ENCODE results near the gene PCBD2.

PCBD2 gene

DNA sequence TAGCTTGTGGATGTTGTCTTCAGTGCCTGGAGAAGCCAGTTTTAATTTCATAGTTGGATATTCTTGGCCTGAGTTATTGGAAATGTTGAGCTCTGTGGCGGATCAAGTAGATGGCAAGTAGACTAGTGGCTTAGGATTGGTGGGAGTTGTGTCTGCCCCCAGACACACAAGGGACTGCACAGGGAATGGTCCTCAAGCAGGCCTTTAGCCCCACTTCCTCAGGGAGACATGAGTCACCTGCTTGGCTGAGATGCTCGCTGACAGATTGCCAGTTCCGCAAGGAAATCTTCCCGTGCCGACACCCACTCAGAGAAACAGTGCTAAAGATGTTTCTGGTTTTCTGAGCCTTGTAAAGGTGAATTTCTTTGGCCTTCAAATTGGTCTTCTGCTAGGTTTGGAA is 44.0 kb downstream of the PCBD2 start:
- Histone ChIP-seq H2AFZ (ENCODE audit: low read depth, low read length, severe bottlenecking) (no peak overlapping the region), H3K4me3 (ENCODE audit: insufficient read depth, low read length, poor library complexity, severe bottlenecking) (no peak overlapping the region), H4K20me1 (ENCODE audit: low read depth, low read length) (no peaks in the 10 kb centered on the region), H3K9me2 (replicated peaks; ENCODE audit: insufficient read depth, low read length) (no peaks in the 10 kb centered on the region), H3K9ac (ENCODE audit: low read length) (no peak overlapping the region), H3K27me3 (ENCODE audit: low read length) (no peaks in the 10 kb centered on the region), H3K9me3 (ENCODE audit: insufficient read depth, low read length) (peaks cover 1% of the 10 kb centered on the region; the same call in 1 of the 2 replicates), H3K36me3 (ENCODE audit: low read length) (no peaks in the 10 kb centered on the region), H3K79me2 (ENCODE audit: insufficient read depth, low read length) (no peaks in the 10 kb centered on the region), H3K27ac (ENCODE audit: low read depth, low read length) (no peak overlapping the region), H3K4me2 (ENCODE audit: low read depth, low read length, poor library complexity, severe bottlenecking) (no peak overlapping the region), H3F3A (ENCODE audit: insufficient read depth) (no peaks in the 10 kb centered on the region)
- TF ChIP-seq, protein P1, sequence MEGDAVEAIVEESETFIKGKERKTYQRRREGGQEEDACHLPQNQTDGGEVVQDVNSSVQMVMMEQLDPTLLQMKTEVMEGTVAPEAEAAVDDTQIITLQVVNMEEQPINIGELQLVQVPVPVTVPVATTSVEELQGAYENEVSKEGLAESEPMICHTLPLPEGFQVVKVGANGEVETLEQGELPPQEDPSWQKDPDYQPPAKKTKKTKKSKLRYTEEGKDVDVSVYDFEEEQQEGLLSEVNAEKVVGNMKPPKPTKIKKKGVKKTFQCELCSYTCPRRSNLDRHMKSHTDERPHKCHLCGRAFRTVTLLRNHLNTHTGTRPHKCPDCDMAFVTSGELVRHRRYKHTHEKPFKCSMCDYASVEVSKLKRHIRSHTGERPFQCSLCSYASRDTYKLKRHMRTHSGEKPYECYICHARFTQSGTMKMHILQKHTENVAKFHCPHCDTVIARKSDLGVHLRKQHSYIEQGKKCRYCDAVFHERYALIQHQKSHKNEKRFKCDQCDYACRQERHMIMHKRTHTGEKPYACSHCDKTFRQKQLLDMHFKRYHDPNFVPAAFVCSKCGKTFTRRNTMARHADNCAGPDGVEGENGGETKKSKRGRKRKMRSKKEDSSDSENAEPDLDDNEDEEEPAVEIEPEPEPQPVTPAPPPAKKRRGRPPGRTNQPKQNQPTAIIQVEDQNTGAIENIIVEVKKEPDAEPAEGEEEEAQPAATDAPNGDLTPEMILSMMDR (IDR thresholded peaks at IDR 0.05; ENCODE audit: insufficient read depth, low read length, poor library complexity, severe bottlenecking) = no peak
- no peak for TF ChIP-seq EZH2phosphoT487 (conservative IDR thresholded peaks at IDR 0.05; ENCODE audit: low read length)

DNA sequence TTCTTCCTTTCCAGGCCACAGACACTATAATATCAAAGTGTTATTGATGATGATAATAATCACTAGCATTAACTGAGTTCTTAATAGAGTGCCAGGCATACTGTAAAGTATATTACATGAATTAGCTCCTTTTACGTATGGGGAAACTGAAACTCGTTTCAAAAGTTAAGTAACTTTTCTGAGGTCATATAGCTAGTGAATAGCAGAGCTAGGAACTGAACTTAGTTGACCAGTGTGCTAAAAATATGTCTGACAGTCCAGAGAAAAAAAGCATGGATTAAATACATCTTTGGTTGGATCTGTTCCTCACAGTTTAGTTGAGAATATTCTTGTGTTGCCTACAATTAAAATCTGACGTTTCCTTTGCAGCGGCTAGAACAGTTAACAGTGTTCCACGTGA is 44.4 kb downstream of the PCBD2 start:
- Histone ChIP-seq H3K36me3 (ENCODE audit: low read length) (no peaks in the 10 kb centered on the region), H3K79me2 (ENCODE audit: insufficient read depth, low read length) (no peaks in the 10 kb centered on the region), H3F3A (ENCODE audit: insufficient read depth) (no peaks in the 10 kb centered on the region), H3K9me2 (replicated peaks; ENCODE audit: insufficient read depth, low read length) (no peaks in the 10 kb centered on the region), H3K9ac (ENCODE audit: low read length) (no peak overlapping the region), H3K4me2 (ENCODE audit: low read depth, low read length, poor library complexity, severe bottlenecking) (no peak overlapping the region), H3K4me3 (ENCODE audit: insufficient read depth, low read length, poor library complexity, severe bottlenecking) (no peak overlapping the region), H2AFZ (ENCODE audit: low read depth, low read length, severe bottlenecking) (no peak overlapping the region), H3K9me3 (ENCODE audit: insufficient read depth, low read length) (peaks cover 5% of the 10 kb centered on the region; the same call in 1 of the 2 replicates), H4K20me1 (ENCODE audit: low read depth, low read length) (no peaks in the 10 kb centered on the region), H3K27me3 (ENCODE audit: low read length) (no peaks in the 10 kb centered on the region), H3K27ac (ENCODE audit: low read depth, low read length) (no peak overlapping the region)
- TF ChIP-seq EZH2phosphoT487 (conservative IDR thresholded peaks at IDR 0.05; ENCODE audit: low read length) = no peak
- TF ChIP-seq, protein P1 (IDR thresholded peaks at IDR 0.05; ENCODE audit: insufficient read depth, low read length, poor library complexity, severe bottlenecking) = no peak

DNA sequence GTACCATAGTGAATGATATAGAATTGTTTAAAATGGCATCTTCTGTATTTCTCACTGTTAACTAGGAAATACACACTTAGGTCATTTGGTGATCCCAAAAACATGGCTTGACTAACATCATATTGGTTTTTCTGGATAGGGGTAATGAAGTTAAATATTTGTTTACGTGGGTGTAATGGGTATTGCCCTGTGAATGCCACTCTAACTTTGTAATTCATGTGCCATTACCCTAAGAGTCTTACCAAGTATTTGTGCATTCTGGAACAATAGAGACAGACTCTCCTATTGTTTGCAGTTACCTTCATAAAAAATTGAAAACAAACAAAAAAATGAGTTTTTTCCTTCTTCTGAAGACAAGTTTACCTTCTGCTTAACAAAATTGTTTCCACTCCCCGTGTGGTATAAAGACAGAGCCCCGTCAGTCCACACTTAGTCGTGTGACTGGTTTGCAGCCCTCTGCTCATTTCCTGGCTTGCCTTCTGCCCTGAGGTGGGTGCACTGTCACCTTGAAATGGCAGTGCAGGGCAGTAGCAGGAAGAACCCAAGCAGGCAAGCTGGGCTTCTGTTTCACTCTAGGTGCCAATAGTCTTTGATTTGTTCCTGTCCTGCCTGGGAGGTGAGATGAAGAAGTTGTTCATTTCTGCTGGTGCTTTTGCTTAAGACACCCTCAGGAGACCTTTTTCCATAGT is 53.1 kb downstream of the PCBD2 start:
- Histone ChIP-seq H3K4me3 (ENCODE audit: insufficient read depth, low read length, poor library complexity, severe bottlenecking) (no peak overlapping the region), H3K27ac (ENCODE audit: low read depth, low read length) (no peak overlapping the region), H3K79me2 (ENCODE audit: insufficient read depth, low read length) (no peaks in the 10 kb centered on the region), H3K9me2 (replicated peaks; ENCODE audit: insufficient read depth, low read length) (no peaks in the 10 kb centered on the region), H2AFZ (ENCODE audit: low read depth, low read length, severe bottlenecking) (no peak overlapping the region), H3K4me2 (ENCODE audit: low read depth, low read length, poor library complexity, severe bottlenecking) (no peak overlapping the region), H3K9ac (ENCODE audit: low read length) (no peak overlapping the region), H4K20me1 (ENCODE audit: low read depth, low read length) (no peaks in the 10 kb centered on the region), H3F3A (ENCODE audit: insufficient read depth) (0 out of 2 replicates have a peak, but pooled peaks cover 2% of the 10 kb centered on the region), H3K27me3 (ENCODE audit: low read length) (no peaks in the 10 kb centered on the region), H3K9me3 (ENCODE audit: insufficient read depth, low read length) (peaks cover 9% of the 10 kb centered on the region; the same call in 1 of the 2 replicates), H3K36me3 (ENCODE audit: low read length) (no peaks in the 10 kb centered on the region)
- no peak for TF ChIP-seq EZH2phosphoT487 (conservative IDR thresholded peaks at IDR 0.05; ENCODE audit: low read length)
- TF ChIP-seq, protein P1 (IDR thresholded peaks at IDR 0.05; ENCODE audit: insufficient read depth, low read length, poor library complexity, severe bottlenecking) = no peak
